Hepatocyte (in vitro differentiated cells): Measurements from ENCODE around the gene PDE7B.

Experiments used
- EZH2 ChIP-seq: fragments of 200-600 bp; sonication (generic); IDR thresholded peaks from 2 replicates; pipeline ENCODE4 v1.6.1; 2016; ENCODE audit warnings: antibody characterized with exemption, mild to moderate bottlenecking, borderline replicate concordance
- EZH2phosphoT487 ChIP-seq: fragments of 200-600 bp; sonication (generic); IDR thresholded peaks from one replicate; pipeline ENCODE4 v1.6.1; 2018; ENCODE audit warnings: antibody characterized with exemption, mild to moderate bottlenecking, low read depth, moderate library complexity; ENCODE audit not compliant: unreplicated experiment, severe bottlenecking
- TF ChIP-seq, protein P1 (sequence below): fragments of 200-600 bp; sonication (generic); IDR thresholded peaks from 2 replicates; pipeline ENCODE4 v1.5.1; 2016; ENCODE audit warnings: antibody characterized with exemption, mild to moderate bottlenecking; ENCODE audit not compliant: poor library complexity

DNA sequence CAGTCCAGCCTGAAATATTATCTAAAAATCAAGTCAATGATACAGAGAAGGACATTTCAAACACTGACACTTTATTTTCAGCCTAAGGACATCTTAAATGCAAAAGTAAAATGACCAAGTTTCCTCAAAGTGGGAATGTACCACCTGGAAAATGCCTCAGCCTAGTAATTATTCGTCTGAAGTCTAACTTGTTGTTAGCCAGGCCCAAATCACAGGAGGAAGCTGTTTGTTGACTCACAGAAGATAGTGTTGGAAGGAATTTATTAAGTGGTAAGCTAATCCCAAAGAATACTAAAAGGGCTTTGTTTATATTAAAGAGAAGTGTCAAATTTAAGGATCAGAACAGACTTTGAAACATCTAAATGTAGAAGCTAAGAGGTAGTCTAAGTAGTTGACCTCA lies 2.5 kb downstream of the PDE7B start:
- TF ChIP-seq, protein P1, sequence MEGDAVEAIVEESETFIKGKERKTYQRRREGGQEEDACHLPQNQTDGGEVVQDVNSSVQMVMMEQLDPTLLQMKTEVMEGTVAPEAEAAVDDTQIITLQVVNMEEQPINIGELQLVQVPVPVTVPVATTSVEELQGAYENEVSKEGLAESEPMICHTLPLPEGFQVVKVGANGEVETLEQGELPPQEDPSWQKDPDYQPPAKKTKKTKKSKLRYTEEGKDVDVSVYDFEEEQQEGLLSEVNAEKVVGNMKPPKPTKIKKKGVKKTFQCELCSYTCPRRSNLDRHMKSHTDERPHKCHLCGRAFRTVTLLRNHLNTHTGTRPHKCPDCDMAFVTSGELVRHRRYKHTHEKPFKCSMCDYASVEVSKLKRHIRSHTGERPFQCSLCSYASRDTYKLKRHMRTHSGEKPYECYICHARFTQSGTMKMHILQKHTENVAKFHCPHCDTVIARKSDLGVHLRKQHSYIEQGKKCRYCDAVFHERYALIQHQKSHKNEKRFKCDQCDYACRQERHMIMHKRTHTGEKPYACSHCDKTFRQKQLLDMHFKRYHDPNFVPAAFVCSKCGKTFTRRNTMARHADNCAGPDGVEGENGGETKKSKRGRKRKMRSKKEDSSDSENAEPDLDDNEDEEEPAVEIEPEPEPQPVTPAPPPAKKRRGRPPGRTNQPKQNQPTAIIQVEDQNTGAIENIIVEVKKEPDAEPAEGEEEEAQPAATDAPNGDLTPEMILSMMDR, result no peak
- TF ChIP-seq EZH2phosphoT487 (no peak), EZH2 (no peak)
